Bone marrow (tissue), 2 donors: Measurements from ENCODE around the gene SLMAP.

Experiments used
- DNase-seq, 2 donors: peaks; one replicate each; lab custom pipeline; 2025; lab: John Stamatoyannopoulos, UW

Gene SLMAP

GRCh38 chr3:57755741-57756527 is at the start of gene SLMAP:
Gene SLMAP (plus strand): TSS chr3:57756309. CDS start chr3:57757652, 1,343 bp downstream.
- DNase-seq, result peak; percentile 71 to 96

GRCh38 chr3:57706462-57706861 is 49.6 kb upstream of the SLMAP start:
- no peak for DNase-seq

GRCh38 chr3:57709031-57709430 is 47.1 kb upstream of the SLMAP start:
- no peak for DNase-seq

- DNase-seq, result no peak
Measured at GRCh38 chr3:57709559-57709958, 46.5 kb upstream of the SLMAP start.

- no peak for DNase-seq
Measured at GRCh38 chr3:57715686-57716085, 40.4 kb upstream of the SLMAP start.

- DNase-seq, result no peak
Measured at GRCh38 chr3:57717205-57717868, 38.8 kb upstream of the SLMAP start.

- no peak for DNase-seq
Measured at GRCh38 chr3:57718118-57718517, 38.0 kb upstream of the SLMAP start.

- no peak for DNase-seq
Measured at GRCh38 chr3:57726397-57726796, 29.7 kb upstream of the SLMAP start.

- no peak for DNase-seq
Measured at GRCh38 chr3:57727106-57727505, 29.0 kb upstream of the SLMAP start.

GRCh38 chr3:57729334-57730045 is 26.6 kb upstream of the SLMAP start:
- no peak for DNase-seq

- no peak for DNase-seq
Measured at GRCh38 chr3:57730682-57731081, 25.4 kb upstream of the SLMAP start.

- no peak for DNase-seq
Measured at GRCh38 chr3:57731311-57731710, 24.8 kb upstream of the SLMAP start.

GRCh38 chr3:57733790-57734189 is 22.3 kb upstream of the SLMAP start:
- DNase-seq, result no peak

GRCh38 chr3:57735405-57735804 is 20.7 kb upstream of the SLMAP start:
- no peak for DNase-seq

GRCh38 chr3:57737840-57738239 is 18.3 kb upstream of the SLMAP start:
- DNase-seq, result no peak

- no peak for DNase-seq
Measured at GRCh38 chr3:57738391-57738790, 17.7 kb upstream of the SLMAP start.

GRCh38 chr3:57740027-57740426 is 16.1 kb upstream of the SLMAP start:
- no peak for DNase-seq

- no peak for DNase-seq
Measured at GRCh38 chr3:57743496-57743895, 12.6 kb upstream of the SLMAP start.

GRCh38 chr3:57745101-57745500 is 11.0 kb upstream of the SLMAP start:
- no peak for DNase-seq

- no peak for DNase-seq
Measured at GRCh38 chr3:57746156-57747010, 9.7 kb upstream of the SLMAP start.

GRCh38 chr3:57749542-57749941 is 6.6 kb upstream of the SLMAP start:
- no peak for DNase-seq

- DNase-seq, result no peak
Measured at GRCh38 chr3:57752307-57752706, 3.8 kb upstream of the SLMAP start.
